RWPE2 (cell line): ENCODE results near the gene SPECC1.
"Not testable (repeated sequence)": the region's sequence is repeated elsewhere in the genome, so short reads cannot be mapped to it uniquely, and the experiment has no call there.

Experiments used
- ATAC-seq: fragments of 200-7000 bp; cut with Tn5 transposase; 3 replicates; pipeline ENCODE4 v1.9.1; 2021; ENCODE audit warnings: low read depth
- DNase-seq: peaks from one replicate; pipeline ENCODE4 v3.0.0-alpha.2; 2020; ENCODE audit warnings: low spot score
- H3K27ac ChIP-seq: fragments of 450-650 bp; 2 replicates; pipeline ENCODE4 v1.5.1; 2017; ENCODE audit warnings: mild to moderate bottlenecking; ENCODE audit not compliant: poor library complexity, severe bottlenecking
- H3K27me3 ChIP-seq: fragments of 250-450 bp; sonication (Bioruptor Pico); 2 replicates; pipeline ENCODE4 v1.5.1; 2021; ENCODE audit warnings: mild to moderate bottlenecking, moderate library complexity; ENCODE audit not compliant: insufficient read depth, poor library complexity, severe bottlenecking
- H3K36me3 ChIP-seq: fragments of 250-450 bp; sonication (Bioruptor Pico); 2 replicates; pipeline ENCODE4 v1.5.1; 2020; ENCODE audit warnings: low read depth, mild to moderate bottlenecking, moderate library complexity
- H3K4me1 ChIP-seq: fragments of 250-450 bp; sonication (Bioruptor Pico); 2 replicates; pipeline ENCODE4 v1.5.1; 2021; ENCODE audit warnings: mild to moderate bottlenecking, moderate library complexity; ENCODE audit not compliant: insufficient read depth, poor library complexity, severe bottlenecking
- H3K4me3 ChIP-seq: fragments of 250-450 bp; sonication (Bioruptor Pico); 2 replicates; pipeline ENCODE4 v1.5.1; 2021; ENCODE audit warnings: mild to moderate bottlenecking, moderate library complexity; ENCODE audit not compliant: severe bottlenecking
- H3K9me3 ChIP-seq: fragments of 250-450 bp; sonication (Bioruptor Pico); 2 replicates; pipeline ENCODE4 v1.5.1; 2021; ENCODE audit warnings: mild to moderate bottlenecking, moderate library complexity; ENCODE audit not compliant: severe bottlenecking
- TF ChIP-seq, protein P1 (sequence below): fragments of 450-650 bp; IDR thresholded peaks from one replicate; pipeline ENCODE4 v1.5.1; 2017; ENCODE audit warnings: mild to moderate bottlenecking, moderate library complexity; ENCODE audit not compliant: poor library complexity, severe bottlenecking

The SPECC1 gene

DNA sequence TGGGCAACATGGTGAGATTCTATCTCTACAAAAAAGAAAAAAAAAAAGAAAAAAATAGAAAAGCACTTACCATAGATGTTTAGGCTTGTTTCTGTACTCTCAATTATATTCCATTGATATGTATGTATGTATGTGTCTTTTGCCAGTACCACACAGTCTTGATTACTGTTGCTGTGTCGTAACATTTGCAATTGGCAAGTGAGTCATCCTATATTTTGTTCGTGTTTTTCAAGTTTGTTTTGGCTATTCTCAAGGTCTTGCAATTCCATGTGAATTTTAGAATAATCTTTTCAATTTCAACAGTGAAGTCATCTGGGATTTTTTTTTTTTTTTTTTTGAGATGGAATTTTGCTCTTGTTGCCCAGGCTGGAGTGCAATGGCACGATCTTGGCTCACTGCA, 19.3 kb downstream of the SPECC1 start:
- no peaks in the 10 kb centered on the region for H3K36me3 ChIP-seq
- DNase-seq = no peak
- no peak for ATAC-seq
- no peak overlapping the region for H3K4me3 ChIP-seq
- no peaks in the 10 kb centered on the region for H3K27me3 ChIP-seq
- no peaks in the 10 kb centered on the region for H3K9me3 ChIP-seq
- no peaks in the 10 kb centered on the region for H3K4me1 ChIP-seq
- no peak overlapping the region for H3K27ac ChIP-seq
- TF ChIP-seq, protein P1, sequence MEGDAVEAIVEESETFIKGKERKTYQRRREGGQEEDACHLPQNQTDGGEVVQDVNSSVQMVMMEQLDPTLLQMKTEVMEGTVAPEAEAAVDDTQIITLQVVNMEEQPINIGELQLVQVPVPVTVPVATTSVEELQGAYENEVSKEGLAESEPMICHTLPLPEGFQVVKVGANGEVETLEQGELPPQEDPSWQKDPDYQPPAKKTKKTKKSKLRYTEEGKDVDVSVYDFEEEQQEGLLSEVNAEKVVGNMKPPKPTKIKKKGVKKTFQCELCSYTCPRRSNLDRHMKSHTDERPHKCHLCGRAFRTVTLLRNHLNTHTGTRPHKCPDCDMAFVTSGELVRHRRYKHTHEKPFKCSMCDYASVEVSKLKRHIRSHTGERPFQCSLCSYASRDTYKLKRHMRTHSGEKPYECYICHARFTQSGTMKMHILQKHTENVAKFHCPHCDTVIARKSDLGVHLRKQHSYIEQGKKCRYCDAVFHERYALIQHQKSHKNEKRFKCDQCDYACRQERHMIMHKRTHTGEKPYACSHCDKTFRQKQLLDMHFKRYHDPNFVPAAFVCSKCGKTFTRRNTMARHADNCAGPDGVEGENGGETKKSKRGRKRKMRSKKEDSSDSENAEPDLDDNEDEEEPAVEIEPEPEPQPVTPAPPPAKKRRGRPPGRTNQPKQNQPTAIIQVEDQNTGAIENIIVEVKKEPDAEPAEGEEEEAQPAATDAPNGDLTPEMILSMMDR = no peak

GRCh38 chr17:20032636-20033035, 23.5 kb downstream of the SPECC1 start:
- no peak for DNase-seq
- H3K4me1 ChIP-seq = no peaks in the 10 kb centered on the region
- H3K4me3 ChIP-seq = no peak overlapping the region
- TF ChIP-seq, protein P1 = no peak
- no peaks in the 10 kb centered on the region for H3K27me3 ChIP-seq
- H3K36me3 ChIP-seq = no peaks in the 10 kb centered on the region
- H3K9me3 ChIP-seq = no peaks in the 10 kb centered on the region
- H3K27ac ChIP-seq = no peak overlapping the region
- no peak for ATAC-seq

GRCh38 chr17:20033415-20033814, 24.3 kb downstream of the SPECC1 start:
- ATAC-seq = no peak
- Histone ChIP-seq H3K27ac (no peak overlapping the region), H3K36me3 (no peaks in the 10 kb centered on the region), H3K9me3 (no peaks in the 10 kb centered on the region), H3K27me3 (no peaks in the 10 kb centered on the region), H3K4me3 (no peak overlapping the region), H3K4me1 (no peaks in the 10 kb centered on the region)
- TF ChIP-seq, protein P1 = no peak
- no peak for DNase-seq

DNA sequence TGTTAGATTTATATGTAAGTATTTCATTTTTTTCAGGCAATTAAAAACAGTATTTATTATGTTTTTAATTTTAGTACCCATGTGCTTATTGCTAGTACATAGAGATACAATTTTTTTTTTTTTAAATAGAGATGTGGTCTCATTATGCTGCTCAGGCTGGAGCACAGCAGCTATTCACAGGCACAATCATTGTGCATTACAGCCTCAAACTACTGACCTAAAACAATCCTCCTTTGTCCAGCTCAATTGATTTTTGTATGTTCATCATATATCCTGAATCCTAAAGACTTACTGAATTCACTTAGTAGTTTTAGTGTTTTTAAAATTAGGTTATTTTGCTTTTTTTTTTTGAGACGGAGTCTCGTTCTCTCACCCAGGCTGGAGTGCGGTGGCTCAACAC, 26.3 kb downstream of the SPECC1 start:
- Histone ChIP-seq H3K36me3 (no peaks in the 10 kb centered on the region), H3K27ac (no peak overlapping the region), H3K4me3 (no peak overlapping the region), H3K9me3 (no peaks in the 10 kb centered on the region), H3K27me3 (peaks cover 6% of the 10 kb centered on the region), H3K4me1 (no peaks in the 10 kb centered on the region)
- TF ChIP-seq, protein P1 = no peak
- DNase-seq = no peak
- ATAC-seq = no peak

GRCh38 chr17:20037286-20037685, 28.1 kb downstream of the SPECC1 start:
- H3K4me1 ChIP-seq, ATAC-seq, H3K4me3 ChIP-seq, DNase-seq, H3K9me3 ChIP-seq, H3K27ac ChIP-seq, H3K27me3 ChIP-seq, H3K36me3 ChIP-seq: not testable (repeated sequence)

GRCh38 chr17:20039037-20039436, 29.9 kb downstream of the SPECC1 start:
- peaks cover 6% of the 10 kb centered on the region for H3K27me3 ChIP-seq

More at GRCh38 chr17:20039037-20039436, 29.9 kb downstream of the SPECC1 start:
- DNase-seq (no peak), ATAC-seq (no peak)
- Histone ChIP-seq H3K4me1 (no peaks in the 10 kb centered on the region), H3K27ac (no peak overlapping the region), H3K4me3 (no peak overlapping the region), H3K9me3 (no peaks in the 10 kb centered on the region), H3K36me3 (no peaks in the 10 kb centered on the region)
- TF ChIP-seq, protein P1 = no peak
